ENCODE data around the gene IDNK. TPM values are rescaled to one million over a fixed set of nuclear protein-coding genes. Genes with fewer than 3 reads are reported as not detected.

Gene IDNK
- total RNA-seq, 3 donors from 2014 or later (not counting 1 experiment from before 2014, with no cell fraction given) = 12.5 to 13.5 (median 13.0) TPM

GRCh38 chr9:83633676-83634075, 10.7 kb downstream of the IDNK start:
- Mint-ChIP-seq H3K27ac (no peak overlapping the region), H3K4me3 (no peak overlapping the region), H3K27me3 (ENCODE audit: low read depth in 2 of 2) (no peaks in the 10 kb centered on the region), H3K36me3 (no peaks in the 10 kb centered on the region), H3K4me1 (peaks cover 0 to 4% of the 10 kb centered on the region in 2 donors), H3K9me3 (no peaks in the 10 kb centered on the region)
- 100% methylated on average over 2 of the region's 2 CpGs for WGBS (ENCODE audit: insufficient coverage)
- H3K4me1 ChIP-seq (ENCODE audit: control insufficient read depth, insufficient read depth, low read length) = no peaks in the 10 kb centered on the region
- H3K27ac ChIP-seq (ENCODE audit: low read length) = no peak overlapping the region
- H3K9me3 ChIP-seq (ENCODE audit: control insufficient read depth, insufficient read depth, low read length) = no peaks in the 10 kb centered on the region
- no peak for ATAC-seq
- H3K36me3 ChIP-seq (ENCODE audit: control insufficient read depth, insufficient read depth, low read length) = peaks cover 5% of the 10 kb centered on the region
- DNase-seq = no peak
- H3K4me3 ChIP-seq (ENCODE audit: low read length) = no peak overlapping the region
- intact Hi-C loops (cut with micrococcal nuclease) = no loop called here
- H3K27me3 ChIP-seq (ENCODE audit: control insufficient read depth, insufficient read depth, low read length) = no peaks in the 10 kb centered on the region
- no peak for TF ChIP-seq CTCF (IDR thresholded peaks at IDR 0.05)

- Histone ChIP-seq H3K27me3 (ENCODE audit: control insufficient read depth, insufficient read depth, low read length) (no peaks in the 10 kb centered on the region), H3K9me3 (ENCODE audit: control insufficient read depth, insufficient read depth, low read length) (no peaks in the 10 kb centered on the region), H3K4me1 (ENCODE audit: control insufficient read depth, insufficient read depth, low read length) (no peaks in the 10 kb centered on the region), H3K4me3 (ENCODE audit: low read length) (no peak overlapping the region), H3K36me3 (ENCODE audit: control insufficient read depth, insufficient read depth, low read length) (no peaks in the 10 kb centered on the region), H3K27ac (ENCODE audit: low read length) (no peak overlapping the region)
- DNase-seq (no peak), ATAC-seq (no peak)
- TF ChIP-seq CTCF (IDR thresholded peaks at IDR 0.05) = no peak
- intact Hi-C loops (cut with micrococcal nuclease) = no loop called here
- Mint-ChIP-seq H3K4me3 (no peak overlapping the region), H3K4me1 (no peaks in the 10 kb centered on the region), H3K27ac (no peak overlapping the region), H3K36me3 (no peaks in the 10 kb centered on the region), H3K27me3 (ENCODE audit: low read depth in 2 of 2) (no peaks in the 10 kb centered on the region), H3K9me3 (no peaks in the 10 kb centered on the region)
These were observed 13.9 kb downstream of the IDNK start for GRCh38 chr9:83636813-83637212.

GRCh38 chr9:83637389-83637788, 14.4 kb downstream of the IDNK start:
- no CpG with 5 or more reads among the region's 1 CpG for WGBS (ENCODE audit: insufficient coverage)
- Mint-ChIP-seq H3K36me3 (no peaks in the 10 kb centered on the region), H3K27me3 (ENCODE audit: low read depth in 2 of 2) (no peaks in the 10 kb centered on the region)

More at GRCh38 chr9:83637389-83637788, 14.4 kb downstream of the IDNK start:
- no peaks in the 10 kb centered on the region for H3K4me1 Mint-ChIP-seq
- TF ChIP-seq CTCF (IDR thresholded peaks at IDR 0.05) = no peak
- no peak overlapping the region for H3K27ac Mint-ChIP-seq
- H3K4me3 Mint-ChIP-seq = no peak overlapping the region
- intact Hi-C loops (cut with micrococcal nuclease) = no loop called here
- no peaks in the 10 kb centered on the region for H3K9me3 Mint-ChIP-seq
- Histone ChIP-seq H3K36me3 (ENCODE audit: control insufficient read depth, insufficient read depth, low read length) (no peaks in the 10 kb centered on the region), H3K27ac (ENCODE audit: low read length) (no peak overlapping the region), H3K4me3 (ENCODE audit: low read length) (no peak overlapping the region), H3K4me1 (ENCODE audit: control insufficient read depth, insufficient read depth, low read length) (no peaks in the 10 kb centered on the region), H3K9me3 (ENCODE audit: control insufficient read depth, insufficient read depth, low read length) (no peaks in the 10 kb centered on the region), H3K27me3 (ENCODE audit: control insufficient read depth, insufficient read depth, low read length) (no peaks in the 10 kb centered on the region)
- ATAC-seq (no peak), DNase-seq (no peak)
